PC-9 (cell line): ENCODE results near the gene GALNT2.

Source experiments
- EZH2 ChIP-seq: fragments of 200-600 bp; sonication (generic); IDR thresholded peaks from 2 replicates; pipeline ENCODE4 v1.8.0; 2017; ENCODE audit warnings: antibody characterized with exemption, low read depth
- TF ChIP-seq, protein P1 (sequence below): fragments of 200-600 bp; sonication (generic); conservative IDR thresholded peaks from 2 replicates; pipeline ENCODE4 v1.6.1; 2017; ENCODE audit warnings: mixed run types, antibody characterized with exemption, mild to moderate bottlenecking, moderate library complexity

DNA sequence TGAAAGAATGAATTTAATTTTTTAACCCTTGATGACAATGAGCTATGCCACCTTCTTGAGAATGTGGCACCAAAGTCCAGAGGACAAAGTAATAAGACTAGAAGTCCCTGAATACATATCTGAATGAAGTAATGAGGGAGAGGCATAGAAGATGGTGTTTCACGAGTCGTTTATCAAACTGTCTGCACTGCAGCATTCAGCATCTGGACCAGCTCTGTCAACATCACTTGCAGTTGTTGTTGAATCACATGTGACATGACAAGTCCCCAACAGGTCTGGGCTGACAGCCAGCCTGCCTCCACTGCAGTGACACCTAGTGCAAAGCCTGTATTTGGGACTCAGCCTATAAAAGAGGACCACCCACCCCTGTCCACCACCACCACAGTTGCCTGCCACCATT, 17.3 kb upstream of the GALNT2 start:
- TF ChIP-seq, protein P1, sequence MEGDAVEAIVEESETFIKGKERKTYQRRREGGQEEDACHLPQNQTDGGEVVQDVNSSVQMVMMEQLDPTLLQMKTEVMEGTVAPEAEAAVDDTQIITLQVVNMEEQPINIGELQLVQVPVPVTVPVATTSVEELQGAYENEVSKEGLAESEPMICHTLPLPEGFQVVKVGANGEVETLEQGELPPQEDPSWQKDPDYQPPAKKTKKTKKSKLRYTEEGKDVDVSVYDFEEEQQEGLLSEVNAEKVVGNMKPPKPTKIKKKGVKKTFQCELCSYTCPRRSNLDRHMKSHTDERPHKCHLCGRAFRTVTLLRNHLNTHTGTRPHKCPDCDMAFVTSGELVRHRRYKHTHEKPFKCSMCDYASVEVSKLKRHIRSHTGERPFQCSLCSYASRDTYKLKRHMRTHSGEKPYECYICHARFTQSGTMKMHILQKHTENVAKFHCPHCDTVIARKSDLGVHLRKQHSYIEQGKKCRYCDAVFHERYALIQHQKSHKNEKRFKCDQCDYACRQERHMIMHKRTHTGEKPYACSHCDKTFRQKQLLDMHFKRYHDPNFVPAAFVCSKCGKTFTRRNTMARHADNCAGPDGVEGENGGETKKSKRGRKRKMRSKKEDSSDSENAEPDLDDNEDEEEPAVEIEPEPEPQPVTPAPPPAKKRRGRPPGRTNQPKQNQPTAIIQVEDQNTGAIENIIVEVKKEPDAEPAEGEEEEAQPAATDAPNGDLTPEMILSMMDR, result no peak
- TF ChIP-seq EZH2, result no peak
